Stimulated activated CD4-positive, alpha-beta T cell treated with anti-CD3 and anti-CD28 coated beads, Interleukin-15, amount 100 ng/mL, for 1 hour (primary cell): ENCODE measurements around the gene CCL19.

Source experiments
- DNase-seq, 2 donors: peaks; one replicate each; pipeline ENCODE4 v3.0.0-alpha.2; 2020; ENCODE audit warnings: low read depth in 1 of 2, low spot score in 1 of 2

Gene CCL19

GRCh38 chr9:34663303-34663605 is 27.8 kb downstream of the CCL19 start:
- no peak for DNase-seq

DNA sequence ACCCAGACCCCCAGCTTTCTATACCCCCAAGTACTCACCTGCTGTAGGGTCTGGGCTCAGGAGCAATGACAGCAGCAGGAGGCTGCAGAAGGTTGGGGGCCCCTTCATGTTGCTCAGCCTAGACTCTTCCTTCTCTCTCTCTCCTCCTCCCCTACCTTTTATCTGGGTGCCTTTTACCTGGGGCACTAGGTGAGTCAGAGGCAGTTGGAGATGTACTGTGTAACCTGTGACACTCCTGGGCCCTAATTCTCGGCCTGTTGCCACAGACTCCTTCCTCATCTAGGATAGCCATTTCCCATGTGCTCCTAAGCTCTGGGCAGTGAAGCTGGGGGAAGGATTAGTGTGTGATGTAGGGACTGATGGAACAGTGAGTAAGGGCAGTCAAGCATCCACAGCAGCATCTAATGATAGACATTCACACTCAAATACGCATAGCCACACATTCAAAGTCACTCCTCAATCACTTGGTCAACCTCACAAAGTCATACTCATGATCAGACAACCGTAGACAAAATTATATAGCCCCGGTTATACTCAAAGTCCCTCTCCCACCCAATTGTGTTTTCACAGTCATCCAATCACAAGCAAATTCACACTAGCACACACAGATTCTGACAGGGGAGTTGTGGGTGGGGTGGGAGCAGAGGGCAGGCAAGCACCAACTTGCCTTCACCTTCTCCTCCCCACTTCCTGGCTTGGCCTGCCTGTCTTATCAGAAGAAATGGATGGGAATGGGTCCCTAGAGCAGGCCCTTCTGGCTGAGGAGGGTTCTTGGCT is 28.4 kb downstream of the CCL19 start, which contains the start of gene CCL27:
CCL27 (minus strand) TSS at position 132 of the 777 bp plus-strand sequence; CDS start at position 108, 24 bp downstream.
- DNase-seq = no peak

- no peak for DNase-seq
Measured at GRCh38 chr9:34659592-34660253, 31.4 kb downstream of the CCL19 start.

DNA sequence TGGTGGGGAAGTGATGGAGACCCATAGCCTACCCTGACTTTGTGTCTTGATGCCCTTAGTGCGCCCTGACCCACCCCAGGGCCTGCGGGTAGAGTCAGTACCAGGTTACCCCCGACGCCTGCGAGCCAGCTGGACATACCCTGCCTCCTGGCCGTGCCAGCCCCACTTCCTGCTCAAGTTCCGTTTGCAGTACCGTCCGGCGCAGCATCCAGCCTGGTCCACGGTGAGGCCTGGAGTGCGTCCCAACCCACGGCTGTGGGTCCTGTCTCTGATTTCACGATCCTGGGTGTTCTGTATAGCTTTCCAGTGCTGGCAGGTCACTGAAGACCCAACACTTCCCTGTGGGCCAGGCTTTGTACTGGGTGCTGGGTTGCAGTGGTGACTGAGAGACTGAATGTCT is 32.6 kb downstream of the CCL19 start:
- no peak for DNase-seq

- DNase-seq = no peak
Measured at GRCh38 chr9:34656992-34657391, 34.1 kb downstream of the CCL19 start.

- DNase-seq = no peak
Measured at GRCh38 chr9:34655394-34655793, 35.7 kb downstream of the CCL19 start.

- DNase-seq = no peak
Measured at GRCh38 chr9:34654323-34655051, 36.6 kb downstream of the CCL19 start.

- DNase-seq = no peak
Measured at GRCh38 chr9:34653151-34654072, 37.7 kb downstream of the CCL19 start.

DNA sequence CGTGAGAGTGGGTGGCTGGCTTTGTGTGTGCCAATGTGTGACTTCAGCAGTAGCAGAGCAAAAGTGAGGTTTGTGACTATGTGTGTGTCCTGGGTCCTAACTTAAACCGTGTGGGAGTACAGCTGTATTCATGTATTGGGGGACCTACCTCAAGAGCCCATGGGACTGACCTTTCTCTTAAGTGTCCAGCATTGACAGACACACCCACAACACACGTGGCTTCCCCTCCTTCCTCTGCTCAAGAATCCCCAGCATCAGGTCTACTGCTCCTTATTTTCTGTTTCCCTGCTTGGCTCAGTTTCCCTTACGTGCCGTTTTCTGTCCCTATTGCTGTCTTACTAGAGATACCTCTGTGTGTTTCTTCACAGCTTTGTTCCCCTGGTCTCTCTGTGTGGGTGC is 38.5 kb downstream of the CCL19 start:
- DNase-seq = no peak

DNA sequence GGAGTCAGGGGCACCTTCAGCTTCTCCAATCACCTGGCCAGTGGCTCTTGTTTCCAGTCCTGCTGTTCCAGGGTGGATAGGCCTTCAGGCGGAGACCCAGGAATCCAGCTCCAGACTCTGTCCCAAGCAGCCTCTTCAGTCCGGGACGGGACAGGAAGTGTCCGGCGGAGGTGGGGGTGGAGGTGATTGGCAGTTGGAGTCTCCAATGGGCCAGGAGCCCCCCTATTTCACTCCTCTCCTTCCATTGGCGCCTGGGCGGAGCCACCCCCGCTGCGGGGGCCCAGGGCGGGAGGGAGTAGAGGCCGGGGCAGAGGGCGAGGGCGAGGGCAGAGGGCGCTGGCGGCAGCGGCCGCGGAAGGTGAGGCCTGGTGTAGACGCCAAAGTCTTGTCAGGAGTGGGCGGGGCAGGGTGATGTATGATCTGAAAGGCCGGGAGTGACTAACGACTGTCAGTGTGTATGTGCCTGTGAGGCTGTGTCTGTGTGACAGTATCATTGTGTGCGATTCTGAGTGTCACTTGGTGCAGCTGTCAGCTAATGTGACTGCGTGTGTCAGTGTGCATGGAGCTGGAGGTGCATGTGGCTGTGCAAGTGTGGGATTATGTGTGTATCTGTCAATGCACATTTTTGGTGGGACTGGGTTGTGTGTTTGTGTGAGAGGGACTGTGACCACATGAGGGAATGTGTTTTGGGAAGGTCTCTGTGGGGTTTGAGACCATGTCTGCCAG is 39.0 kb downstream of the CCL19 start, which contains the start of gene IL11RA:
IL11RA (plus strand) TSS at position 310 of the 726 bp plus-strand sequence. CDS start 3,033 bp downstream, outside the sequence.
- peak in 1 of 2 donors; percentile 37 for DNase-seq

GRCh38 chr9:34651321-34651720 is 39.8 kb downstream of the CCL19 start:
- no peak for DNase-seq

DNA sequence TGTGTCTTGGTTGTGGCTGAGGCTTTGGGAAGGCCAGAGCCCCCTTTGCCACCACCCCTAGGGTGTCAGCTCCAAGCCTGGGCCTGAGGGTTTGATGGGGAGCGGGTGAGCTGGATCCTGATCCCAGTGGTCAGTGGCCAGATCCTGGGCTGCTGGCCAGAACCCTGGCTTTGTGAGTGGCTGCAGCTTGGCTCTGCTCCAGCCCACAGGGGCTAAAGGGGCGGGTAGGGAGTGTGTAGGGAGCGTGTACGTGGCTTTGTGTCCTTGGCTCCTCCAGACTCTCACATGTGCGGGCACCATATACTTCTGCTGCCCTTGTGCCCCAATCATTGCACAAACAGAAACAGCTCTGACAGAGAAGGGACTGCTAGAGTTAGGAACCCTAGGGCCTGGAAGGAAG is 40.3 kb downstream of the CCL19 start:
- DNase-seq = no peak

GRCh38 chr9:34648673-34649072 is 42.4 kb downstream of the CCL19 start:
- DNase-seq = no peak

- DNase-seq = no peak
Measured at GRCh38 chr9:34647651-34648050, 43.4 kb downstream of the CCL19 start.

DNA sequence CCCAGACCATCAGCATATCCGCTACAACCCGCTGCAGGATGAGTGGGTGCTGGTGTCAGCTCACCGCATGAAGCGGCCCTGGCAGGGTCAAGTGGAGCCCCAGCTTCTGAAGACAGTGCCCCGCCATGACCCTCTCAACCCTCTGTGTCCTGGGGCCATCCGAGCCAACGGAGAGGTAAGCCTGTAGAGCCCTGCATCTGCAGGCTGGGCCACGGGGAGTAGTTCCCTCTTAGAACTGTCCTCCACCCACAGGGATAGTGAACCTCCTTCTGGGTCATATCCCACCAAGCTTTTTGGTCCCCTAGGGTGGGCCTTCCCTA is 44.0 kb downstream of the CCL19 start:
- DNase-seq = no peak

GRCh38 chr9:34646211-34647083 is 44.6 kb downstream of the CCL19 start, which contains the start of gene GALT:
Gene GALT, plus strand, starts transcription at chr9:34646675. Its CDS starts 30 bp downstream, at chr9:34646705.
- DNase-seq = peak; percentile 93 to 98

DNA sequence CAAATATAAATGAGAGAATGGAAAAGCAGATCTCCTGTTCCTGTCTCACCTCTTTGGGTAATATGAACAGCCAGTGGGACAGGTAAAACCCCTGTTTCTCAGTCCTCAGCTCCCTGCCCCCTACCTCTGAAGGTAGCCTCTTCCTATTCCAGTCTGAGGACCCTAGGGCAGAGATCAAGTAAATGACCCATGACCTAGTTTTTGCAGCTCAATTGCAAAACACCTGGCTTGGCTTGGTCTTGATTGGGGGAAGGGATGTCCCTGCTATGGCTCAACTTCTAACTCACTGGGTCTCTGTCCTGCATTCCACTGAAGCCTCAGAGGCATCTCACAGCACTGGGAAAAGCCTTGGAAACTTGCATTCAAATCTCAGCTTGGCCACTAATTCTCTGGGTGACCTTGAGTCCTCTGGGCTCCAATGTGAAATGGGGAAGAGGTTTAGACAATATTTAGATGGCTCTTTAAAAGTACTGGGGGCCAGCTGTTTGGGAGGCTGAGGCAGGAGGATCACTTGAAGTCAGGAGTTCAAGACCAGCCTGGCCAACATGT is 46.2 kb downstream of the CCL19 start:
- DNase-seq = no peak

DNA sequence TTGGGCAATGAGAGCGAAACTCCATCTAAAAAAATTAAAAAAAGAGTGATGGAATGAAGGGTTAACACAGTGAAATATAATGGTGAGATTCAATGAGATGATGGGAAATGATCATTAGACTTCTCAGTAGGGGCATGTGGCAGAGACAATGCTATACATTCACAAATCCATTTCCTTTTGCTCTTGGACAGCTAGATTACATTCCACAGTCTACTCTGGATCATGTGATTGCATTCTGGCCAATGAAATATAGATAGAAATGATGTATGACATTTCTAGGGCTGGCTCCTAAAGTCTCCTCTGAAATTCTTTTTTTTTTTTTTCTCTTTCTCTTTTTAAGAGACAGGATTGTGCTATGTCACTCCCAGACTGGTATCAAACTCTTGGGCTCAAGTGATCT is 48.4 kb downstream of the CCL19 start:
- no peak for DNase-seq
